Astrocyte (in vitro differentiated cells and primary cell): Measurements from ENCODE around the gene FCRLA.

Experiments used
- CTCF ChIP-seq: IDR thresholded peaks from 2 replicates; pipeline ENCODE4 v1.5.1; 2011; ENCODE audit warnings: low read depth, mild to moderate bottlenecking, inconsistent platforms, low read length, moderate library complexity; ENCODE audit not compliant: insufficient read depth
- EZH2 ChIP-seq: IDR thresholded peaks from 2 replicates; pipeline ENCODE4 v1.6.1; 2012; ENCODE audit warnings: mild to moderate bottlenecking, low read length, inconsistent platforms; ENCODE audit not compliant: insufficient read depth

- TF ChIP-seq CTCF, result no peak
- TF ChIP-seq EZH2, result no peak
Observed at GRCh38 chr1:161740921-161741320, 33.9 kb downstream of the FCRLA start.
